Stromal cell of bone marrow (primary cell): ENCODE results near the gene HMG20B.
"Not testable (repeated sequence)": the region's sequence is repeated elsewhere in the genome, so short reads cannot be mapped to it uniquely, and the experiment has no call there.

Experiments used
- DNase-seq: peaks from one replicate; pipeline ENCODE4 v3.0.0-alpha.2; 2012; ENCODE audit warnings: low read depth

HMG20B gene

GRCh38 chr19:3572855-3573161, at the start of gene HMG20B:
Gene HMG20B, plus strand, starts transcription at chr19:3572944. Its CDS starts 366 bp downstream, at chr19:3573310.
- no peak for DNase-seq

DNA sequence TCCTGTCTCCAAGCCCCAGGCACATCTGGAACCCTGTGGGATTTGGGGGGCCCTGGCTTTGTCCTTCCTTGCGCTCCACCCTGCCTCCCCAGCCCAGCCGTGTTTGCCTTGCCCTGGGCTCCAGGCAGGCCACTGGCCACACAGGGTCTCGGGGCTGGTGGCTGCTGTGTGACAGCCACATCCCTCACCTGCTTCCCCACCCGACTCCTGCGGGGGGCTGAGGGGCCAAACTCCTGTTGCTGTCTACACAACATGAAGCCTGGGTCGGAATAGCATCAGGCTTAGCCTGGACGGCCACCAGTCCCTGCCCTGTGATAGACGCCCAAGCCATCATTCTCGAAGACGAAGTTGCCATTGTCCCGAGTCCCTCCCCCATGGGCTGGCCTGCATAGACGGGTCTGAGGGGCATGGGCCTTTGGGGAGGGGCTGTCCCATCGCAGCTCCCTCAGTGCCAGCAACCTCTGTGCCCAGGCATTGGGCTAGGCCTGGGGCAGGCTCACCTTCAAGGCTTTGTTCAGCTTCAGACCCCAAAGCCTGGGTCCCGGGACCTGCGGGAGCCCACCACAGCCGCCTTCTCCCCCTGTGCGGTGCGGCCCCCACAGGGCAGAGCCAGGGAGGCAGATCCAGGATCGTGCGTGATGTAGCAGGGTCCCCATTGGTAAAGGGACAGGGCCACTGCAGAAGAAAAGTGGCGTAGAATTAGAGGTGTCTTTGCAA, 49.2 kb upstream of the HMG20B start:
- no peak for DNase-seq

DNA sequence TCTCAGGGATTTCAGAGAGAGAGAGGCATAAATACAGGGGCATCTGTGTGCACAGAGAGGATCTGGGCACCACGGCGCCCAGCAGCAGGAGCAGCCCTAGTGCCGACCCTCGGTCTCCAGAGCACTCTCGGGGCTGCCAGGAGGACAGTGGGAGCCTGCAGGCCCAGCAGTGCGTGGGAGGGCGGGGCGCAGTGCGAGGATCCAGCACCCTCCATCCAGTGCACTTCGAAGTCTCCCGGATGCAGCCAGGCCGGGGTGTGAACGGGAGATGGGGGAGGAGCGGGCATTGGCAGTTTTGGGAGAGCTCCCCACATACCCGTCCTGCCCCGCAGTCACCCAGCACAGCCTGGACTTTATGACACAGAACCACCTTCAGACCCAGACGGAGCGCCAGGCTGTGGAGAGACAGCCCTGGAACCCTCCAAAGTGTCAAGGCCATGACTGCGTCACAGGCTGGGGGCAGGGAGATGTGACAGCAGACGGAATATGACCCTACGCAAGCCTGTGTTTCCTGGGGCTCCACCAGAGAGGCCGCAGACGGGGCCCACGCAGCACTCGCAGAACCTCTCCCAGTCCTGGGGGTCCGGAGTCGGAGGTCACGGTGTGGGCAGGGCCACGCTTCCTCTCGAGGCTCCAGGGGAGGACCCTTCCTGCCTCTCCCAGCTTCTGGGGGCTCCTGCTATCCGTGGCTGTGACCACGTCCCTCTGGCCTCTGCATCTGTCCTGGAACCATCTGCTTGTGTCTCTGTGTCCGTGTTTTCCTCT, 48.5 kb upstream of the HMG20B start:
- DNase-seq, result no peak

GRCh38 chr19:3524904-3525451, 47.8 kb upstream of the HMG20B start:
- no peak for DNase-seq

GRCh38 chr19:3526507-3527237, 46.1 kb upstream of the HMG20B start:
- DNase-seq, result no peak

- no peak for DNase-seq
Observed at GRCh38 chr19:3527238-3527910, 45.4 kb upstream of the HMG20B start.

GRCh38 chr19:3528080-3528479, 44.7 kb upstream of the HMG20B start:
- no peak for DNase-seq

DNA sequence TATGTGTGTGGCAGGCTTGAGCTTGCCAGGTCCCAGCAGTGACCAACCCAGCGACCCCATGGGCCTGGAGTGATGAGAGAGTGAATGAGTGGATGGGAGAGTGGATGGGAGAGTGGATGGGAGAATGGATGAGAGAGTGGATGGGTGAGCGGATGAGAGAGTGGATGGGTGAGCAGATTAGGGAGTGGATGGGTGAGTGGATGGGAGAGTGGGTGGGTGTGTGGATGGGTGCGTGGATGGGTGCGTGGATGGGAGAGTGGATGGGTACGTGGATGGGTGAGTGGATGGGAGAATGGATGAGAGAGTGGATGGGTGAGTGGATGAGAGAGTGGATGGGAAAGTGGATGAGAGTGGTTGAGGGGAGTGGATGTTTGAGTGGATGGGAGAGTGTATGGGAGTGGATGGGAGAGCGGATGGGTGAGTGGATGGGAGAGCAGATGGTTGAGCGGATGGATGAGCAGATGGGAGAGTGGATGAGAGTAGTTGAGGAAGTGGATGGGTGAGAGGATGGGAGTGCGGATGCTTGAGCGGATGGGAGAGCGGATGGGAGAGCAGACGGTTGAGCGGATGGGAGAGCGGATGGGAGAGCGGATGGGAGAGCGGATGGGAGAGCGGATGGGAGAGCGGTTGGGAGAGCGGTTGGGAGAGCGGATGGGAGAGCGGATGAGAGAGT, 44.1 kb upstream of the HMG20B start:
- no peak for DNase-seq

GRCh38 chr19:3529299-3529698, 43.4 kb upstream of the HMG20B start:
- DNase-seq, result not testable (repeated sequence)

DNA sequence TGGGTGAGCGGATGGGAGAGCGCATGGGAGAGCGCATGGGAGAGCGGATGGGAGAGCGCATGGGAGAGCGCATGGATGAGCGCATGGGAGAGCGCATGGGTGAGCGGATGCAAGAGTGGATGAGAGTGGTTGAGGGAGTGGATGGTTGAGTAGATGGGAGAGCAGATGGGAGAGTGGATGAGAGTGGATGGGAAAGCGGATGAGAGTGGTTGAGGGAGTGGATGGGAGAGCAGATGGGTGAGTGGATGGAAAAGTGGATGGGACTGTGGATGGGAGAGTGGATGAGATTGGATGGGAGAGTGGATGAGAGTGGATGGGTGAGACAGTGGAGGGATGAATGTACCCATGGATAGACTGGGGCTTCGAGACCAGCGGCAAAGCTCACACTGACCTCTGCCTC, 42.4 kb upstream of the HMG20B start:
- no peak for DNase-seq

GRCh38 chr19:3531716-3532115, 41.0 kb upstream of the HMG20B start:
- DNase-seq, result no peak

- no peak for DNase-seq
Observed at GRCh38 chr19:3532154-3532786, 40.5 kb upstream of the HMG20B start.

DNA sequence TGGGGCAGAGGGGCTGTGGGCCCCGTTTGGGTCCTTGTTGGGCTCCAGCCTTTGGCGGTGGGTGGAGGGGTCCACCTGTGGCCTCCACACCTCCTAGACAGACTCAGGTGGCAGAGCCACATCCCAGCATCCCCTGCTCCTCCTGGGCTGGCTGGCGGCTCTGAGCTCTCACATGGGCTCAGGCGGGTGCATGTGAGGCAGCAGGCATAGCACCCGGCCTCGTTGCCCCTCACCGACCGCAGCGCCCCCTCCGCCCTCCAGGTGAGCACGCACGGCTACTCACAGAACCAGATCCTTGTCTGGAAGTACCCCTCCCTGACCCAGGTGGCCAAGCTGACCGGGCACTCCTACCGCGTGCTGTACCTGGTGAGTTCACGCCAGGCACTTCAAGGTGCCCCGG, 39.7 kb upstream of the HMG20B start:
- DNase-seq, result no peak

- DNase-seq, result no peak
Observed at GRCh38 chr19:3533563-3534216, 39.1 kb upstream of the HMG20B start.

DNA sequence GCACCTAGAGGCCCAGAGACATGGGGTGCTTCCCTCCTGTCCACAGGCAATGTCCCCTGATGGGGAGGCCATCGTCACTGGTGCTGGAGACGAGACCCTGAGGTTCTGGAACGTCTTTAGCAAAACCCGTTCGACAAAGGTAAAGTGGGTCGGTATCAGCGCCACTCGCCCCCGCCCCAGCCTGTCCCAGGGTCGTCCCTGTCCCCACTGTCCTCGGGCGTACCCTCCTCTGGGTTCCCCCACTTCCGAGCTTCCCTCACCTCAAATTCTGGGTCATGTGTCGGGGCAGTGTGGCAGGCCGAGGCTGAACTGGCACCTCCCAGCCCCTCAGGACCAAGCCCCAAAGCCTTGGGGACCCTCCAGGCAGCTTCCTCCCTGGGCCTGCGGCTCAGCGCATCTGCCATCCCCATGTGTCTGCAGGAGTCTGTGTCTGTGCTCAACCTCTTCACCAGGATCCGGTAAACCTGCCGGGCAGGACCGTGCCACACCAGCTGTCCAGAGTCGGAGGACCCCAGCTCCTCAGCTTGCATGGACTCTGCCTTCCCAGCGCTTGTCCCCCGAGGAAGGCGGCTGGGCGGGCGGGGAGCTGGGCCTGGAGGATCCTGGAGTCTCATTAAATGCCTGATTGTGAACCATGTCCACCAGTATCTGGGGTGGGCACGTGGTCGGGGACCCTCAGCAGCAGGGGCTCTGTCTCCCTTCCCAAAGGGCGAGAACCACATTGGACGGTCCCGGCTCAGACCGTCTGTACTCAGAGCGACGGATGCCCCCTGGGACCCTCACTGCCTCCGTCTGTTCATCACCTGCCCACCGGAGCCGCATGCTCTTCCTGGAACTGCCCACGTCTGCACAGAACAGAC, 38.1 kb upstream of the HMG20B start:
- no peak for DNase-seq

DNA sequence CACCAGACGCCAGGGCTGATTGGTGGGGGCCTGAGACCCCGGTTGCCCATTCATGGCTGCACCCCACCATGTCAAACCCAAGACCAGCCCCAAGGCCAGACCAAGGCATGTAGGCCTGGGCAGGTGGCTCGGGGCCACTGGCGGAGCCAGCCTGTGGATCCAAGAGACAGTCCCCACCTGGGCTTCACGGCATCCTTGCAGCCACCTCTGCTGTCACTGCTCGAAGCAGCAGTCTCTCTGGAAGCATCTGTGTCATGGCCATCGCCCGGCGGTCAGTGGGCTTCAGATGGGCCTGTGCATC, 37.6 kb upstream of the HMG20B start:
- DNase-seq, result no peak

- DNase-seq, result no peak
Observed at GRCh38 chr19:3535563-3535965, 37.2 kb upstream of the HMG20B start.

DNA sequence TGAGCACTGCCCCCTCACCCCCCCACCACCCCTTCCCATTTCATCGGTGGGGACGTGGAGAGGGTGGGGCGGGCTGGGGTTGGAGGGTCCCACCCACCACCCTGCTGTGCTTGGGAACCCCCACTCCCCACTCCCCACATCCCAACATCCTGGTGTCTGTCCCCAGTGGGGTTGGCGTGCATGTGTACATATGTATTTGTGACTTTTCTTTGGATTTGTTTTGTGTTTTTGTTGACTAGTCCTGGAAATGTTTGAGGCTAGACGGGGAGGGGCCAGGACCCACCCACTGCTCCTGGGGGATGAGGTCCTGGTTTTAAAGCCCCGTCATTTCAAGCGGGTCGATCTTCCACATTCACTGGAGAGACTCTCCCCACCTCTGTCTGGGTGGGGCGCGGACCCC, 36.8 kb upstream of the HMG20B start:
- DNase-seq, result no peak

- no peak for DNase-seq
Observed at GRCh38 chr19:3536429-3537100, 36.2 kb upstream of the HMG20B start.
